NCI-H524 (cell line): Measurements from ENCODE around the gene SMIM41.

Experiments
- DNase-seq, 2 experiments: peaks; one replicate each; lab custom pipeline; 2025; lab: John Stamatoyannopoulos, UW

Gene SMIM41

GRCh38 chr12:52079576-52080402 lies at the start of gene SMIM41:
Gene SMIM41 (plus strand): TSS chr12:52079704. CDS start chr12:52079780, 76 bp downstream.
- no peak for DNase-seq

GRCh38 chr12:52032446-52032803 lies 47.1 kb upstream of the SMIM41 start:
- peak in 1 of 2 experiments; percentile 13 for DNase-seq

GRCh38 chr12:52032804-52033445 lies 46.6 kb upstream of the SMIM41 start:
- peak; percentile 86 to 91 for DNase-seq

GRCh38 chr12:52033446-52034140 lies 45.9 kb upstream of the SMIM41 start:
- DNase-seq, result peak in 1 of 2 experiments; percentile 41

- no peak for DNase-seq
Measured at GRCh38 chr12:52035190-52035589, 44.3 kb upstream of the SMIM41 start.

GRCh38 chr12:52035926-52036325 lies 43.6 kb upstream of the SMIM41 start:
- no peak for DNase-seq

GRCh38 chr12:52036587-52037171 lies 42.8 kb upstream of the SMIM41 start:
- DNase-seq, result peak in 1 of 2 experiments; percentile 51

- peak in 1 of 2 experiments; percentile 24 for DNase-seq
Measured at GRCh38 chr12:52037248-52037861, 42.1 kb upstream of the SMIM41 start.

- DNase-seq, result no peak
Measured at GRCh38 chr12:52038447-52038846, 41.1 kb upstream of the SMIM41 start.

- no peak for DNase-seq
Measured at GRCh38 chr12:52041035-52041434, 38.5 kb upstream of the SMIM41 start.

- DNase-seq, result no peak
Measured at GRCh38 chr12:52041695-52042123, 37.8 kb upstream of the SMIM41 start.

- no peak for DNase-seq
Measured at GRCh38 chr12:52042706-52043385, 36.7 kb upstream of the SMIM41 start.

- no peak for DNase-seq
Measured at GRCh38 chr12:52043386-52044212, 35.9 kb upstream of the SMIM41 start.

GRCh38 chr12:52044292-52044983 lies 35.1 kb upstream of the SMIM41 start:
- DNase-seq, result no peak

- DNase-seq, result no peak
Measured at GRCh38 chr12:52045794-52046199, 33.7 kb upstream of the SMIM41 start.

GRCh38 chr12:52046859-52047258 lies 32.6 kb upstream of the SMIM41 start:
- no peak for DNase-seq

- DNase-seq, result no peak
Measured at GRCh38 chr12:52049286-52049685, 30.2 kb upstream of the SMIM41 start.

GRCh38 chr12:52049688-52050087 lies 29.8 kb upstream of the SMIM41 start:
- DNase-seq, result no peak

GRCh38 chr12:52050116-52050757 lies 29.3 kb upstream of the SMIM41 start:
- DNase-seq, result no peak
